IMR-90 (cell line): ENCODE data around the gene FAR2. TPM values are rescaled to one million over a fixed set of nuclear protein-coding genes. Genes with fewer than 3 reads are reported as not detected.

ENCODE experiments used
- ATAC-seq: fragments of 200-7000 bp; cut with Tn5 transposase; 2 replicates; pipeline ENCODE4 v1.9.1; 2020; ENCODE audit warnings: low read depth, mild to moderate bottlenecking, moderate library complexity
- BruUV-seq: library from RNA; stranded (reverse); fragments of 400-500 nt; replicated peaks from 2 replicates; lab custom pipeline; 2021; lab: Mats Ljungman, UMichigan
- CTCF ChIA-PET: fragments of 300-600 bp; formaldehyde crosslinking; extraction: SDS; loops from one replicate; lab custom pipeline; 2021; ENCODE audit warnings: antibody characterized with exemption; lab: Yijun Ruan, JAX
- POLR2A ChIA-PET: fragments of 300-600 bp; sonication (Branson Sonifier 250); formaldehyde crosslinking; loops from one replicate; lab custom pipeline; 2022; ENCODE audit warnings: antibody characterized with exemption; ENCODE audit not compliant: unreplicated experiment; lab: Charles Lee
- DNase-seq: peaks from one replicate; pipeline ENCODE4 v3.0.0; 2013
- H2AFZ ChIP-seq: replicated peaks from 2 replicates; pipeline ENCODE3; 2013; ENCODE audit warnings: low read length, mild to moderate bottlenecking; ENCODE audit not compliant: poor library complexity
- H2AK5ac ChIP-seq: 2 replicates; pipeline ENCODE4 v1.6.1; 2013; ENCODE audit warnings: low read depth, low read length, inconsistent platforms
- H2AK9ac ChIP-seq: replicated peaks from 2 replicates; pipeline ENCODE3; 2013; ENCODE audit warnings: mild to moderate bottlenecking, low read depth, low read length, moderate library complexity; ENCODE audit not compliant: poor library complexity
- H2BK120ac ChIP-seq: 2 replicates; pipeline ENCODE4 v1.6.1; 2013; ENCODE audit warnings: low read depth, low read length, inconsistent platforms
- H2BK15ac ChIP-seq: 3 replicates; pipeline ENCODE4 v1.6.1; 2013; ENCODE audit warnings: low read depth, low read length, inconsistent platforms
- H2BK20ac ChIP-seq: 2 replicates; pipeline ENCODE4 v1.6.1; 2013; ENCODE audit warnings: low read depth, mild to moderate bottlenecking, inconsistent platforms, low read length, moderate library complexity
- H2BK5ac ChIP-seq: 2 replicates; pipeline ENCODE4 v1.6.1; 2013; ENCODE audit warnings: mild to moderate bottlenecking, low read depth, low read length, inconsistent platforms; ENCODE audit not compliant: poor library complexity, severe bottlenecking
- H3K14ac ChIP-seq: replicated peaks from 2 replicates; pipeline ENCODE4 v1.6.1; 2013; ENCODE audit warnings: low read depth, low read length, inconsistent platforms
- H3K18ac ChIP-seq: 2 replicates; pipeline ENCODE4 v1.6.1; 2013; ENCODE audit warnings: low read depth, low read length, control low read depth
- H3K23ac ChIP-seq: 2 replicates; pipeline ENCODE4 v1.6.1; 2013; ENCODE audit warnings: low read depth, low read length, inconsistent platforms
- H3K27ac ChIP-seq: 2 replicates; pipeline ENCODE4 v1.5.1; 2013; ENCODE audit warnings: mild to moderate bottlenecking, control low read depth, low read length; ENCODE audit not compliant: insufficient read depth
- H3K27me3 ChIP-seq: 2 replicates; pipeline ENCODE4 v1.6.1; 2013; ENCODE audit warnings: low read length; ENCODE audit not compliant: control insufficient read depth, insufficient read depth
- H3K36me3 ChIP-seq: 2 replicates; pipeline ENCODE4 v1.6.1; 2013; ENCODE audit warnings: low read length, mixed read lengths; ENCODE audit not compliant: control insufficient read depth, insufficient read depth
- H3K4ac ChIP-seq: 2 replicates; pipeline ENCODE4 v1.6.1; 2013; ENCODE audit warnings: low read depth, low read length, inconsistent platforms
- H3K4me1 ChIP-seq: 2 replicates; pipeline ENCODE4 v1.6.1; 2013; ENCODE audit warnings: low read length, mixed read lengths; ENCODE audit not compliant: control insufficient read depth, insufficient read depth
- H3K4me2 ChIP-seq: 2 replicates; pipeline ENCODE4 v1.6.1; 2013; ENCODE audit warnings: low read depth, mild to moderate bottlenecking, control low read depth, low read length, moderate library complexity
- H3K4me3 ChIP-seq: 2 replicates; pipeline ENCODE4 v1.5.1; 2013; ENCODE audit warnings: low read depth, mild to moderate bottlenecking, control low read depth, low read length, moderate library complexity; ENCODE audit not compliant: insufficient read depth
- H3K56ac ChIP-seq: 2 replicates; pipeline ENCODE4 v1.6.1; 2013; ENCODE audit warnings: low read length, inconsistent platforms; ENCODE audit not compliant: insufficient read depth; ENCODE audit errors: extremely low read depth
- H3K79me1 ChIP-seq, 2 experiments: 2 replicates each; pipeline ENCODE4 v1.6.1; 2013; ENCODE audit warnings: low read length in 2 of 2, inconsistent platforms in 1 of 2, low read depth in 1 of 2
- H3K9ac ChIP-seq: 2 replicates; pipeline ENCODE4 v1.6.1; 2013; ENCODE audit warnings: low read depth, low read length, control low read depth
- H3K9me1 ChIP-seq: 2 replicates; pipeline ENCODE4 v1.6.1; 2013; ENCODE audit warnings: low read length, inconsistent platforms; ENCODE audit not compliant: insufficient read depth
- H3K9me3 ChIP-seq: 2 replicates; pipeline ENCODE4 v1.6.1; 2013; ENCODE audit warnings: low read length; ENCODE audit not compliant: control insufficient read depth, insufficient read depth
- H4K20me1 ChIP-seq: 2 replicates; pipeline ENCODE4 v1.6.1; 2013; ENCODE audit warnings: low read length, inconsistent platforms; ENCODE audit not compliant: insufficient read depth
- H4K5ac ChIP-seq: 2 replicates; pipeline ENCODE4 v1.6.1; 2013; ENCODE audit warnings: mild to moderate bottlenecking, low read depth, low read length, control low read depth
- H4K8ac ChIP-seq, 2 experiments: 2 replicates each; pipeline ENCODE4 v1.6.1; 2013; ENCODE audit warnings: low read depth in 2 of 2, low read length in 2 of 2, control low read depth in 1 of 2, inconsistent platforms in 1 of 2
- H4K91ac ChIP-seq: 2 replicates; pipeline ENCODE4 v1.6.1; 2013; ENCODE audit warnings: low read depth, low read length, inconsistent platforms; ENCODE audit not compliant: insufficient read depth
- MAFK ChIP-seq: IDR thresholded peaks from 2 replicates; pipeline ENCODE4 v1.6.1; 2012; ENCODE audit warnings: low read depth, low read length, improper control_type of control experiment
- WGBS, 2 experiments: methylation state at CpG; one replicate each; pipeline versions ENCODE4 v1.1.5 to v1.1.7; 2013; ENCODE audit warnings: missing lambda C conversion rate in 2 of 2; ENCODE audit not compliant: insufficient read length in 1 of 2; ENCODE audit errors: extremely low coverage in 2 of 2; 5-methylcytosine and 5-hydroxymethylcytosine counted together
- dilution Hi-C: fragments of 300-500 bp; cut with HindIII; formaldehyde crosslinking; loops from one replicate; pipeline ENCODE4 v1.14.3; 2018; ENCODE audit warnings: low sequenced_read_pairs; ENCODE audit not compliant: unreplicated experiment
- in situ Hi-C: fragments of 300-500 bp; cut with MboI; formaldehyde crosslinking; loops from 3 replicates; pipeline ENCODE4 v1.14.3; 2019; ENCODE audit warnings: low sequenced_read_pairs, inconsistent platforms, mixed read lengths
- intact Hi-C: fragments of 100-400 bp; cut with micrococcal nuclease; formaldehyde crosslinking; loops from 2 replicates; pipeline ENCODE4 v1.10.0; 2022
- polyA plus RNA-seq, 3 experiments: library from polyadenylated mRNA; depleted of rRNA; stranded (reverse); fragments of >200 nt; gene quantifications; 2 replicates each; pipeline ENCODE4 v1.2.3, GENCODE V29; 2012; ENCODE audit warnings: low replicate concordance in 1 of 3
- total RNA-seq: library from RNA; depleted of rRNA; stranded (reverse); fragments of >200 nt; gene quantifications from 2 replicates; pipeline ENCODE4 v1.2.3, GENCODE V29; 2012

Gene FAR2
- total and polyA plus RNA-seq, 2 of the 4 experiments (the other 2 are of a cell fraction) = 1.1 to 2.0 TPM

GRCh38 chr12:29240441-29240840 lies 91.4 kb downstream of the FAR2 start:
- no peak for DNase-seq
- Histone ChIP-seq H4K91ac (no peak overlapping the region), H2BK5ac (no peak overlapping the region), H2BK120ac (no peak overlapping the region), H3K9me1 (no peaks in the 10 kb centered on the region; the same call in 1 of the 2 replicates), H3K56ac (no peak overlapping the region), H3K18ac (no peak overlapping the region), H4K5ac (no peak overlapping the region), H4K20me1 (no peaks in the 10 kb centered on the region), H2AK5ac (no peak overlapping the region), H3K36me3 (no peaks in the 10 kb centered on the region), H2BK20ac (no peak overlapping the region), H2AFZ (no peak overlapping the region), H3K9me3 (no peaks in the 10 kb centered on the region), H3K4ac (no peak overlapping the region), H3K4me1 (peaks cover 6% of the 10 kb centered on the region), H2AK9ac (no peak overlapping the region), H3K23ac (no peak overlapping the region), H3K4me2 (no peak overlapping the region), H3K14ac (no peak overlapping the region), H2BK15ac (no peak overlapping the region), H3K27ac (no peak overlapping the region), H3K27me3 (no peaks in the 10 kb centered on the region), H3K79me1 (no peaks in the 10 kb centered on the region), H3K4me3 (no peak overlapping the region), H4K8ac (no peak overlapping the region), H3K9ac (no peak overlapping the region)
- dilution Hi-C loops = no loop called here
- TF ChIP-seq MAFK = no peak
- no peak for ATAC-seq
- BruUV-seq = no TSS peak
- intact Hi-C loops = no loop called here
- no CpG with 5 or more reads among the region's 2 CpGs for WGBS, 2 experiments
- ChIA-PET POLR2A (no interaction called here), CTCF (no interaction called here)
- in situ Hi-C loops = no loop called here
